DLD1 (cell line): Measurements from ENCODE around the gene PYCARD.

Experiments
- in situ Hi-C: cut with HindIII; loops from 2 replicates; pipeline ENCODE4 v1.10.0; 2017; ENCODE audit warnings: low sequenced_read_pairs

PYCARD gene

GRCh38 chr16:31167315-31167714 is 35.2 kb downstream of the PYCARD start:
- in situ Hi-C loops: no loop called here

DNA sequence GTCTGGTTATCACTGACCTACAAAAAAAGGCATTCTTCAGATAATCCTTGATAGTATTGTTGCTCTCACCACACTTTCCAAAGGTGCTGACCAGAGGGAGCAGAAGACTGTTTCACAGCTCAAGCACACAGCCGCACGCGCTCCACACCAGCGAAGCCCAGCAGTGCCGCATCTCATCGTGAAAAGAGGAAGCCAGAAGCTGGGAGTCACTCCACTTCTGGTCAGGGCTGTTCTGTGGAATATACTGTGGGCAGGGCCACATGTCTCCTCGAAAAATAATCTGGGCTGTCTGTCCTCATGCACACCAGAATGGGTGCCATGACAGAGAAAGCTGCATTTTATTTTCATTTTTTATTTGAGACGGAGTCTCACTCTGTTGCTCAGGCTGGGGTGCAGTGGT is 45.4 kb downstream of the PYCARD start:
- in situ Hi-C loops: no loop called here
